SH-SY5Y (cell line): Measurements from ENCODE around the gene CHP2.

Experiments used
- GATA2 ChIP-seq: IDR thresholded peaks from 2 replicates; pipeline ENCODE4 v1.6.1; 2011; ENCODE audit warnings: mild to moderate bottlenecking, low read depth, low read length
- GATA3 ChIP-seq: IDR thresholded peaks from 2 replicates; pipeline ENCODE4 v1.6.1; 2011; ENCODE audit warnings: low read depth, mild to moderate bottlenecking, low read length, moderate library complexity

DNA sequence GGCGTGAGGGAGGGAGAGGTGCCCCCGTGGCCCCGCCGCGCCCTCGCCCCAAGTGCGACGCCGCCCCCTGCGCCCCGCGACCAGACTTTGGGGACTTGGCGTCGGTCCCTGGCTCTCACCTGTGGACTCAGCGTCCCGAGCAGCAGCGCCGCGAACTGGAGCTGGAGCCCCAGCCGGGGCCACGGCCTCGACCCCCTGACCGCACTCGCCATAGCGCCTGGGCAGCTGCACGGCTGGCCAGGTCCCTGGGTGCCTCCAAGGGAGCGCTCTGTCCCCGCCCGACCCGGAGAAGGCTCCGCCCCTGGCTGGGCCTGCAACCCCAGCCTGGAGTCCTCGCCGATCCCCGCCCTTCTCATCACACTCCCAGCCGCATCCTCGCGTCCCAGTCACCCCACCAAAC lies 41.9 kb upstream of the CHP2 start, which contains the start of gene ERN2:
- TF ChIP-seq GATA2 (no peak), GATA3 (no peak)
